ENCODE measurements around the gene TRIM46. TPM values are rescaled to one million over a fixed set of nuclear protein-coding genes. Genes with fewer than 3 reads are reported as not detected.
A peak's percentile ranks its signal among the peaks of the same experiment; 100 is the strongest.
"Not testable (repeated sequence)": the region's sequence is repeated elsewhere in the genome, so short reads cannot be mapped to it uniquely, and the experiment has no call there.

Gene TRIM46
- total RNA-seq, 1 donor from 2014 or later: not detected

DNA sequence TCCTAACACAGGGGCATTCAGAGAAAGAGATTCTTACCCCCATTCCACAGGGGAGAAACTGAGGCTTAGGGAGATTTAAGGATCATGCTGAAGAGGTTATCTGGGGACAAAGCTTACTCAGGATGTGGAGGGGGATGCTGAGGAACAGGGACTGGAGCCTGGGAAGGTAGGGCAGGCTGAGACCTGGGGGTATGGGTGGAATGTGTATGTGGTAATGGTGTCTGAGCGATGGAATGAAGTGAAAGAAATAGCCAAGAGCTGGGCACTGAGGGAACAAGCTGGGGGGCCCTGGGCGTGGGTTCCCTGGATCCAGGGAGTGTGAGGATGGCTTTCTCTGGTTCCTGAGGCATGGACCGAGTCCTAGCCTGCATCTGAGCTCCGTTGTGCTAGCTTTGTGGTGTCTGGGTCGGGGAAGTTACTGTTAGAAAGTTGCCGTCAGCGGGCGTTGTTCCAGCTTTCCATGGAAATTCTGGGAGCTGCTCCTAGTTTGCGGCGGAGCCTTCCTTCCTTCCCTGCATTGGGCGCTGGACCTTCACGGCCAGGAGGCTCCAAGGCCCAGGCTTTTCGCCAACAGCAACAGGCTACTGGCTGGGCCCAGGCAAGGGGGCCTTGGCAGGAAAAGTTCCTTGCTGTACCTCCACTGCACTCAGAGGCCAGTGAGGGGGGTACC, 37.9 kb downstream of the TRIM46 start:
- intact Hi-C loops (cut with DNase I): not testable (repeated sequence)

DNA sequence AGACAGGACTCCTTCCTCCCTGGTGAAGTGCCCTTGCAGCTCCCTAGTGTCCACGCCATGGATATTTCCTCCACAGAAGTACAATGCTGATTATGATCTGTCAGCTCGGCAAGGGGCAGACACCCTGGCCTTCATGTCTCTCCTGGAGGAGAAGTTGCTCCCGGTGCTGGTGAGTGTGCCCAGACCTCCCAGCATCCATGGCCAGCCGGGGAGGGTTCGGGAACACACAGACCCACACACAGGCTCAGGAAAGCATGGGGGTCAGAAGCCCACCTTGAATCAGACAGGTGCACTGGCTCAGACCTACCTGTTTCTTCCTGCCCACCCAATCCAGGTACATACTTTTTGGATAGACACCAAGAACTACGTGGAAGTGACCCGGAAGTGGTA, 38.4 kb downstream of the TRIM46 start:
- intact Hi-C loops (cut with DNase I); DNase-seq (ENCODE audit: low spot score): not testable (repeated sequence)

More for the DNA sequence above, 37.9 kb downstream of the TRIM46 start:
- not testable (repeated sequence) for DNase-seq (ENCODE audit: low spot score)

DNA sequence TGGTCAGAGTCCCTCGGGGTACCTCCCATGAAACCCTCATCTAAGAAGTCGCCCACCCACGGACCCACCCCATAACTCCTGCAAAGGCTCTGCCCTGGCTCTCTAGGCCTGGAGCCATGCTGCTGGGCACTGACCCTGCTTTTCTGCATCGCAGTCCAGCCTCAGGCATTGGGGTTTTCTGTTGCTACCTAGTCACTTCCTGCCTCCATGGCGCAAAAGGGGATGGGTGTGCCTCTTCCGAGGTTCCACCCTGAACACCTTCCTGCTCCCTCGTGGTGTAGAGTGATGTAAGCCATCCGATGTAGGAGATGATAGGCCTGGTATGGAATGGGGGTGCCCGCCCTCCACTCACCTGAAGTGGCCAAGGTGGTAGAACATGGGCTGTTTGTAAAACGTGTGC, 41.1 kb downstream of the TRIM46 start:
- DNase-seq (ENCODE audit: low spot score); intact Hi-C loops (cut with DNase I): not testable (repeated sequence)

DNA sequence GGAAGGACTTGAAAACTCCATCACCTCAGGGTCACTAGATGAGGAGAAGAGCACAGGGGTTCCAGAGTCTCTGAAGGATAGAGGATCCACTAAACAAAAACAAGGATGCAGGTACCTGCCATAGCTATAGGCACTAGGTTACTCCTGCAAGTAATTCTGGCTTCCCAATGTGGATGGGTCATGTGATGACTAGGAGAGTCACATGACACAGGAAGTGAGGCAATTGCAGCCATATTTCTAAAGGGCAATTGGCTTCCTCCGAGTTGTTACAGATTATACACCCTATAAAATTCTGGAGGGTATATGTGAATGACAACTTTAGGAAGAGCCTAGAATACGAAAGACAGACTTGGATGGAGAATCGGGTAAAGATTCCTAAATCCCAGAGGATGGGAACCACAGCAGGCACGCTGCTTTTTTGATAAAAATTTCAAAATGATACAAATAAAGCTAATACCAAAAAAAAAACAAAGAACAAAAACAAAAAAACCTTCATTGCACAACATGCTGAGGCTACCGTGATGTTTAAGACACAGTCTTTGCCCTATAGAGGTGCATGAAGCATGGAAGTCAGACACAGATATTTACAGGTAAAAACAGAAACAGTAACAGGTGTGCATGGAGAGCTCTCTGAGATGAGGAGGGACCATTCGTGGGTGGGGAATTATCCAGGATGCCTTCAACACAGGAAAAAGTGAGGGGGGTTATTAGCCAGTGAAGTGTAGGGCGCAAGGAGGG, 45.4 kb downstream of the TRIM46 start:
- DNase-seq (ENCODE audit: low spot score): no peak
- intact Hi-C loops (cut with DNase I): no loop called here

DNA sequence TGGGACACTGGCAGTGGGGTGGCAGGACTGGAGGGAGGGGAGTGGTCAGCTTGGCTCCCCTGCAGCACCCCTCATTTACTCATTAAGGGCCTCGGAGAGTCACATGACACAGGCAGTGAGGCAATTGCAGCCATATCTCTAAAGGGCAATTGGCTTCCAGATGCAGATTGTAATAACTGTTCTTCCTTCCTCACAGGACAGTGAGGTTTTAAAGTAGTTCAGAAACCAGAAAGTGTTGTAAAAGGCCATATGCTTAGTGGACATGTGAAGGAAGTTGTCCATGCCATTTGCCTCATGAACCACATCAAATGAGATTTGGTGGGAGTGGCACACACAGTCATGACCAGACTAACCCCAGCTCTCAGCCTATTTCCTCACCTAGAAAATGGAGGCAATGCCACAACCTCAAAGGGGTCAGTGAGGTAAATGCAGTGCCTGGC, 46.0 kb downstream of the TRIM46 start:
- intact Hi-C loops (cut with DNase I): no loop called here
- DNase-seq (ENCODE audit: low spot score): no peak

DNA sequence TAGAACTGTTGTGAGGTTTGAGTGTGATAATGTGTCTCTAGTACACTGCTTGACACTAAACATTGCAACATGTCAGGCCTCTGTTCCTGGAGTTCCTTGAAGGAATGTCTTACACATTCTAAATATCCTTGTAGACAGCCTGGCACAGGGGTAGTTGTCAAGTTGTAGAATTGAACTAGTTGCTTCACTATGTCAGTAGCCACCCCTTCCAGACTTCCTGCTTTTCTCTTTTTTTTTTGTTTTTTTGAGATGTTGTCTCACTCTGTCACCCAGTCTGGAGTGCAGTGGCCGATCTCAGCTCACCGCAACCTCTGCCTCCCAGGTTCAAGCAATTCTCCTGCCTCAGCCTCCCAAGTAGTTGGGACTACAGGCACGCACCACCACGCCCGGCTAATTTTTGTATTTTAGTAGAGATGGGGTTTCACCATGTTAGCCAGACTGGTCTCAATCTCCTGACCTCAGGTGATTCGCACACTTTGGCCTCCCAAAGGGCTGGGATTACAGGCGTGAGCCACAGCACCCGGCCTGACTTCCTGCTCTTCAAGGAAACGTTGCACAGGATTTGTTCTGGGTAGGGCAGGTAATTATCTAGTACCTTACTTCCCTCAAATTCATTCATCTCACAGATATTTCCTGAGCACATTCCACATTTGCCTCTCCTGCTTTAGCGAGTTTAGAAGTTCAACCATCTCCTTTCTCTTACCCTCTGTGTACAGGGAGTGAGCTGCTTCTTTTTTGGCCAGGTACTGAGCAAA, 46.7 kb downstream of the TRIM46 start:
- intact Hi-C loops (cut with DNase I): not testable (repeated sequence)

DNA sequence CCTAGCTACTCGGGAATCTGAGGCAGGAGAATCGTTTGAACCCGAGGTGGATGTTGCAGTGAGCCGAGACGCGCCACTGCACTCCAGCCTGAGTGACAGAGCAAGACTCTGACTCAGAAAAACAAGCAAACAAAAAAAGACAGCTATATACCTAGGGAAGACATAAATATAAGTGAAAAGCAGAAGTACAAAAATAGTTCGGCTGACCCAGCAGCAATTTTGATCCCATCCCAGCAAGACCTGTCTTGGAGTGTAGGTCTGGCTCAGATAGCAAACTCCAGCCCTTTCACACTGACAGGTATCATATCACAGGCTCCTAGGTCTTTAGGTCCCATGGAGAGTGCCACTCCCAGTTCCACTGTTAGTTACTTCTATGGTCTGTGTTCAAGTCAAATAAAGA, 49.4 kb downstream of the TRIM46 start:
- intact Hi-C loops (cut with DNase I): no loop called here
- DNase-seq (ENCODE audit: low spot score): no peak

More for the DNA sequence above, 46.7 kb downstream of the TRIM46 start:
- DNase-seq (ENCODE audit: low spot score): not testable (repeated sequence)

DNA sequence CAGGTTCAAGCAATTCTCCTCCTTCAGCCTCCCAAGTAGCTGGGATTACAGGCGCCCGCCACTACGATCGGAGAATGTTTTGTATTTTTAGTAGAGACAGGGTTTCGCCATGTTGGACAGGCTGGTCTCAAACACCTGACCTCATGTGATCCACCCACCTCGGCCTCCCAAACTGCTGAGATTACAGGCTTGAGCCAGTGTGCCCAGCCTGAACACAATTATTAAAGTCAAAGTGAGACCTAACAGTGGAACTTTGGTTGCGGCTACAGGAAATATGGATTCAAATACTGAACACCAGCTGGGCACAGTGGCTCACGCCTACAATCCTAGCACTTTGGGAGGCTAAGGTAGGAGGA, 51.7 kb downstream of the TRIM46 start:
- not testable (repeated sequence) for DNase-seq (ENCODE audit: low spot score)
- intact Hi-C loops (cut with DNase I): loop anchor here (5.0 kb wide), 1 partner anchor 48 kb away; no protein-coding TSS in a partner anchor

DNA sequence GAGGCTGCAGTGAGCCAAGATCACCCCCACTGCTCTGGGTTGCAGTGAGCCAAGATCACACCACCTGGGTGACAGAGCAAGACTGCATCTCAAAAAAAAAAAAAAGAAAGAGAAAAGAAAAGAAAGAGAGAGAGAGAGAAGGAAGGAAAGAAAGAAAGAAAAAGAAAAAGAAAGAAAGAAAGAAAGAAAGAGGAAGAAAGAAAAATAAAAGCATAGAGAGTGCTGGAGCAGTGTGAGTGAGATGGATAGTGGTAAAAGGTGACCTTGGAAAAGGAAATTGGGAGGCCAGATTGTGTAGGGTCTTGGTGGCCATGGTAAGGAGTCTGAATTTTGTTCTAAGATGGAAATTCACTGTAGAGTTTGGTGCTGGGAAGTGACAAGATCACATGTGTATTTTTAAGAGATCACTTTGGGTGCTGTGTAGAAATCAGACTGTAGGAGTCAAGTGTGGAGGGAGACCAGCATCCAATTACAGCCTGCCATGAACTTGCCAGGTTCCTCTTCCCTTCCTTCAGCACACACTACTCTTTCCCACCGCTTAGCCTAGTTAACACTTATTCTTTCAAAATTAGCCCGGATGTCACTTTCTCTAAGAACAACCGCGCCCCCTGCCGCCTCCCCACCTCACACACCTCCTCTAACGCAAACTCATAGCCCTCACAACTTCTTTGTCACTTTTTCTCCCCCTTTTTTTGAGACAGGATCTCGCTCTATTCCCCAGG, 52.7 kb downstream of the TRIM46 start:
- intact Hi-C loops (cut with DNase I): loop anchor here (2.0 to 5.0 kb wide), 2 partner anchors 18 to 49 kb away; partner anchors contain the start of gene MTX1
- peak; percentile 91 for DNase-seq (ENCODE audit: low spot score)

DNA sequence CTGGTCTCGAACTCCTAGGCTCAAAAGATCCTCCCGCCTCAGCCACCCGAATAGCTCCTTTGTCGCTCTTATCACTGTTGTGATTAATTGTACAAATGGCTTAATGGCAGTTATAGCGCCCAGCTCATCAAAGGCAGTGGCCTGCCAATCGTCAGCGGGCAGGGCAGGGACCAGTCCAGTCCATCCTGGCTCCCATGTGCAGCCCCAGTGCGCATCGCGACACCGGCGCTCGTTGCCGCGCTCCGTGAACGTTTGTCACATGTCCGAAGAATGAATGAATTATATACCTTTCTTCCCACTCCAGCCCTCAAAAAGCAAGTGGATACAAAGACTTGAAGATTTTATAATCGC, 53.2 kb downstream of the TRIM46 start:
- intact Hi-C loops (cut with DNase I): loop anchor here (2.0 to 5.0 kb wide), 2 partner anchors 18 to 50 kb away; partner anchors contain the start of gene MTX1
- no peak for DNase-seq (ENCODE audit: low spot score)

DNA sequence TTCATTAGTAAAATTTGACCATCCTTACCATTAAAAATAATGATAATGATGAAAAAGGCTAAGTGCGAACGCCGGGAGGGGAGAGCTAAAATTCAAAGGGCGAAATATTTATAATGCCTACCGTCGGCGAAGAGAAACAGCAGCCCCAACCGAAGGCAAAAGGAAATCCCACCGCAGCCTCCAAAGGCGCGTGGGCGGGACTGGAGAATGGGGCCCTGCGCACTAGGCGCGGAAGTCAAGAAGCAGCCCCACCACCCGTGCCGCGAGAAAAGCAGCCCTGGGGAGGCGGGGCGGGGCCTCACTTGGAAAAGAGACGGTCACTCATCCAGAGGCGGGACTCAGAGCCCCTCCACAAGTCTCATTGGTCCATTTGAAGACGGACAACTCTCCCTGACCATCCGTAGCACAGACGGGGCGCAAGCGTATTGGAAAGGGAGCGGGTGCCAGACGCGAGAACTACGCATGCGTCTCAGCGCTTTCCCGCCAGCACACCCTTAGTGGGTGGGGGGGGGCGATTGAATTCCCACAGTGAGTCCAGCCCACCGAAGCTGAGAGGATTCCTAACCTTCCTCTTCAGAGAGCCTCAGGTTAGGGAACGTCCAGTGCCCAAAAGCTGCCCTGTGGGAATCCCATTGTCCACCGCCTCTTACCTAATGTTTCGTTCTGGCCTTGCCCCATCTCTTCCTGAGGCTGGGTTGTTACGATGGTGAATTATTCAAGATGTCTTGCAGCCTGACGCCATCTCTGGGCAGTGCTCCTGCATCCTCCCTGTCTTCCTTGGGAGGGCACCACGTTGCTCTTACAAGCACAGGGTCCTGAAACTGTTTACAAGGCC, 53.8 kb downstream of the TRIM46 start:
- DNase-seq (ENCODE audit: low spot score): peak; percentile 98
- intact Hi-C loops (cut with DNase I): loop anchor here (2.0 to 5.0 kb wide), 2 partner anchors 19 to 50 kb away; partner anchors contain the start of gene MTX1

DNA sequence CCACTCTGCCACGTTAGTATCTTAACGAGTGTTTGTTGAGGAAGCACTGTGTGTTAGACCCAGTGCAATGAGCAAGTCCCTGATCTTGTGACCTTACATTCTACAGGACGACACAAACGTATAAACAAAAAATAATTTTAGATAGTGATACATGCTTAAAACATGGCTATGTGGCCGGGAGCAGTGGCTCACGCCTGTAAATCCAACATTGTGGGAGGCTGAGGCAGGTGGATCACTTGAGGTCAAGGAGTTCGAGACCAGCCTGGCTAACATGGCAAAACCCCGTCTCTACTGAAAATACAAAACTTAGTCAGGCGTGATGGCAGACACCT, 54.4 kb downstream of the TRIM46 start:
- intact Hi-C loops (cut with DNase I): loop anchor here (5.0 kb wide), 1 partner anchor 51 kb away; no protein-coding TSS in a partner anchor
- no peak for DNase-seq (ENCODE audit: low spot score)

DNA sequence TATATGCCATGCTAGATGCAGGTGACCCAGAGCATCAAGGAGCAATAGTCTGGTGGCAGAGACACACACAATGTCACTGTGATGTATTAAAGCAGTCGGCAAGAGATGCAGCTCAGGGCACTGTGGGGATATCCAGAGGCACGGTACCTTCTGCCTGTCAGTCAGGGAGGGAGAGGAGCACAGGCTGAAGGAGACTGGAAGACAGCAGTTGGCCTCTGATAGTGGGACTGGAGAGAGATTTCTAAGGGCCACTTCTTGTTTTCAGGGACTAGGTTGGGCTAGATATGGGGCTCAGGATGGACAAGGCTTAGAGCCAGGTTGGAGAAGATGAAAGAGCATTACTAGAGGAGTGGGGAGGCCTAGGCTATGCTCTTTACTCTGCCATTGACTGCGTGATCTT, 57.7 kb downstream of the TRIM46 start:
- DNase-seq (ENCODE audit: low spot score); intact Hi-C loops (cut with DNase I): not testable (repeated sequence)

DNA sequence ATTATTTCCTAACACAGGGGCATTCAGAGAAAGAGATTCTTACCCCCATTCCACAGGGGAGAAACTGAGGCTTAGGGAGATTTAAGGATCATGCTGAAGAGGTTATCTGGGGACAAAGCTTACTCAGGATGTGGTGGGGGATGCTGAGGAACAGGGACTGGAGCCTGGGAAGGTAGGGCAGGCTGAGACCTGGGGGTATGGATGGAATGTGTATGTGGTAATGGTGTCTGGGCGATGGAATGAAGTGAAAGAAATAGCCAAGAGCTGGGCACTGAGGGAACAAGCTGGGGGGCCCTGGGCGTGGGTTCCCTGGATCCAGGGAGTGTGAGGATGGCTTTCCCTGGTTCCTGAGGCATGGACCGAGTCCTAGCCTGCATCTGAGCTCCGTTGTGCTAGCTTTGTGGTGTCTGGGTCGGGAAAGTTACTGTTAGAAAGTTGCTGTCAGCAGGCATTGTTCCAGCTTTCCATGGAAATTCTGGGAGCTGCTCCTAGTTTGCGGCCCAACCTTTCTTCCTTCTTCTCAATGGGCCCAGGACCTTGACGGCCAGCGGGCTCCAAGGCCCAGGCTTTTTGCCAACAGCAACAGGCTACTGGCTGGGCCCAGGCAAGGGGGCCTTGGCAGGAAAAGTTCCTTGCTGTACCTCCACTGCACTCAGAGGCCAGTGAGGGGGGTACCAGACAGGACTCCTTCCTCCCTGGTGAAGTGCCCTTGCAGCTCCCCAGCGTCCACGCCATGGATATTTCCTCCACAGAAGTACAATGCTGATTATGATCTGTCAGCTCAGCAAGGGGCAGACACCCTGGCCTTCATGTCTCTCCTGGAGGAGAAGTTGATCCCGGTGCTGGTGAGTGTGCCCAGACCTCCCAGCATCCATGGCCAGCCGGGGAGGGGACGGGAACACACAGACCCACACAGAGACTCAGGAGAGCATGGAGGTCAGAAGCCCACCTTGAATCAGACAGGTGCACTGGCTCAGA, 58.6 kb downstream of the TRIM46 start:
- intact Hi-C loops (cut with DNase I); DNase-seq (ENCODE audit: low spot score): not testable (repeated sequence)

DNA sequence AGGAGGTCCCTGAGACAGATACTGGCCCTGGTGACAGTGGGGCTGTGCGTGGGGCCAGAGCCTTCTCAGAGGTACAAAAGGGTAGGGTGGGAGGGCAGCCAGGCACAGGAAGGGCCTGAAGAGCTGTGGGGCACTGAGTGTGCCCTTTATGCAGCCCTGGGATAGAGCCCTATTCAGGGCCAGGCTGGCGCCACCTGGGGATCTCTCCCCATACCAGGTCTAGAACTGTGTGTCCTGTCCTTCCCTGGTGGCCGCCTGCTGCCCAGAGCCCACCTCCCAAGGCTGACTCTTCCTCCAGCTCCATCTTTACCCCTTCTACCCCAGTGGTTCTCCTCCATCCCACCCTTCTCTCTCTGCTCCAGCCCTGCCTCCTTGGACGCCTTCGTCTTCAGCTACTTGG, 59.9 kb downstream of the TRIM46 start:
- intact Hi-C loops (cut with DNase I); DNase-seq (ENCODE audit: low spot score): not testable (repeated sequence)
